Right hindlimb (tissue), 1 donor: ENCODE measurements around the gene IWS1.
A peak's percentile ranks its signal among the peaks of the same experiment; 100 is the strongest.

Experiments
- DNase-seq: peaks from one replicate; pipeline ENCODE4 v3.0.0-alpha.2; 2018

IWS1 gene

DNA sequence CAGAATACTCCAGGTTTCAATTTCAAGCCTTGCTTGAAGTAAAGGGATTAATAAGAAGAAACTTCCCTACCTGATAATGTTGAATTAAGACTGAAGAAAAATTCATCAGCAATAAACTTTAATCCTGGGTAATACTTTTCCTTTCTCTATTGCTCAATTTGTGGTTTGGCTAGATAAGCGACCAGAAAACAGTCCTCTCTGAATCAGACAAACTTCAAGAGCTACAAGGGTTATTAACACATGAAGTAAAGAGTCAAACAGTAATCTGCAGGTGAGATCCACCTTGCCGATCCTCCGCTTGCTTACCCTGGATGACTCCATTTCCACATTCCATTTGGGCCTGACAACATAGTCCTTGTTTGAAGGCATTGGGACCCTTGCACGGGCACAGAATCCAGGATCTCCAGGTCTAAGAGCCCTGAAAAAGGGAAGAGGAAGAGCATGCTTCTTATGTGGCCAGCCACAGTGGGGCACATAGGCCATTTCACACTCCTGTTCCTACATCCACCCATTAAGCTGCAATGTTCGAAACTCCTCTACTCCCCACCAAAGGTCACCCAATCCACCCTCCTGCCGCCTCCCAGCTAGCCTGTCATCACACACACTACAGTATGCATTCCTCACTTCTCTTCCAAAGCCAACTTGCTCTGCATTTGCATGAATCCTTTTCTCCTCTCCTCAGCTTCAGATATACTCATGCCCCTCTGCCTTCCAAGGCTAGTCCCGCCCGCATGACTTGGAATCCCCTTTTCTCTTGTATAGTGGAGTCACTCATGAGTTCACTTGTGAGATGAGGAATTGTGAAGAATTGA is 39.8 kb downstream of the IWS1 start:
- no peak for DNase-seq

DNA sequence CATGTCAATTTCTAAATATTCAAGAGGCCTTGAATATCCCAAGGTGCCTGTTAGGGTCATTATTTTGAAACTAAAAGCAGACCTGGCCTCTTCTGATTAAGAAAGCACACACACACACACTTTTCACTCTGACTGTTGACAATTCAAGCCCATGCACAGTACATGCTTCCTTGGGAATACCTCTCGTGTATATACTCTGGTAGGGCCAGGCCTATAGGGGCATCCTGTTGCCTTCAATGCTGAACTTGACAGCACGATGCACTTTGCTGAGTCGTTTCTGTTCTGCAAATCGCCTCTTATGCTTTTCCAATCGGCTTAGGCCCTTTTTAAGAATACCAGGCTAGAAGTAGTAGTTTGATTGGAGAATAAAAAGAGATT is 40.6 kb downstream of the IWS1 start:
- no peak for DNase-seq

GRCh38 chr2:127485051-127485693 is 41.1 kb downstream of the IWS1 start:
- no peak for DNase-seq

- DNase-seq, result no peak
These were observed 44.3 kb downstream of the IWS1 start for GRCh38 chr2:127482031-127482430.

GRCh38 chr2:127479866-127480743 is 46.2 kb downstream of the IWS1 start:
- no peak for DNase-seq

DNA sequence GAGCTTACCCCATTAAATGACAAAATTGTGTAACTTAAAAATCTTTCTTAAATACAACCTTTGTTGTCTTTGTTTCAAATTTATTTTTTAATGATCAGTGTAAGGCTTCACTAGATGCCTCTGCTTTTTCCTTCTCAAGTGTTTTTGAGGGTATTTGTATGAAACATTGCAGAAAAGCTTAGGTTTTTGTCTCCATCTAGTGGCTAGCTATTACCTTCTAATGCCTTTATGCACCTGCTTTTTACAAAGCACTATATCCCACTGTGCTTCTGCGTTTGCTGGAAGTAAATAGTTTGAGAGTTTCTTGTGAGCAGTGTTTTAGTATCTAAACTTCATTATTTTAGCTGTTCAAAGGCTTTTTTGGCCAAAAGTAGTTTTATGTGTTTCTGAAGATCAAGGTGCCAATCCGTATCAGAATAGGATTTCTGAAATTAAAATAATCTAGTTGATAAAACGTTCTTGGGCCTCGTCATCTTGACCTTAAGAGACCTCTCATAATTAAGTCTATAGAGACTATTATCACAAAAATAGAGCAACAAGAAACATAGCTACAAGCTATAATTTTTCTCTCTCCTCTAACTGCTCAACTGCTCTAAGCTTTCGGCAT is 47.0 kb downstream of the IWS1 start:
- DNase-seq, result no peak

- DNase-seq, result no peak
These were observed 50.5 kb downstream of the IWS1 start for GRCh38 chr2:127475788-127476187.

- no peak for DNase-seq
These were observed 54.0 kb downstream of the IWS1 start for GRCh38 chr2:127472268-127472667.

DNA sequence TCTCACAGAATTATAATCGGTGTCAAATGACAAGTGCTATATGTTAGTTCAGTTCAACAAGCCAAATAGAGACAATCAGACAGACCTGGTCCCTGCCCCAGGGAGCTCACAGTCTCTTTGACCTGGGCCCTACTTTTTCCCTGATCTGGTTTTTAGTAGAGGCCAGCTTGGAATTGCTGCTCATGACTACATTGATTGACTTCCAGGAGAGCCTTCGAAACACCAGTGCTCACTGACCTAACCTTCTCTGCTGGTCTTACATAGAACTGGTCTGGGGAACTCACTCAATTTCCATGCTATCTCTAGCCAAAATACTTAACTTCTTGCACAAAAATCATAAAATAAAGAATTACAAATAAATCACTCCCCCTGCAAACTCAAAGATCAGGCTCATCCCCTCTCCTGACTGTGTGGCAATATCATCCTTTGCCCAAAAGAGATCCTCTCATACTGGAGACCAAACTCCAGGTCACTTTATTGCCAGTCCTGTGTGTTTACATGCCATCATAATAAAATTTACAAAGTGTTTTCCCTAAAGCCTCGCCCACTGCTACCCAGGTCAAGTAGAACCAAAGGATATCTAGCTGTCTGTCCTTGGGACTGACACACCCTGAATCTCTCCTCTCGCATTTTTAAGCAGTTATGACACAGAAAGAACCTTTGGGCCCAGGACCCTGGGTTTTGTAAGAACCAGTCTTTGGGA is 54.9 kb downstream of the IWS1 start:
- no peak for DNase-seq

GRCh38 chr2:127469974-127470373 is 56.3 kb downstream of the IWS1 start:
- no peak for DNase-seq

- DNase-seq, result no peak
These were observed 57.2 kb downstream of the IWS1 start for GRCh38 chr2:127469051-127469450.

DNA sequence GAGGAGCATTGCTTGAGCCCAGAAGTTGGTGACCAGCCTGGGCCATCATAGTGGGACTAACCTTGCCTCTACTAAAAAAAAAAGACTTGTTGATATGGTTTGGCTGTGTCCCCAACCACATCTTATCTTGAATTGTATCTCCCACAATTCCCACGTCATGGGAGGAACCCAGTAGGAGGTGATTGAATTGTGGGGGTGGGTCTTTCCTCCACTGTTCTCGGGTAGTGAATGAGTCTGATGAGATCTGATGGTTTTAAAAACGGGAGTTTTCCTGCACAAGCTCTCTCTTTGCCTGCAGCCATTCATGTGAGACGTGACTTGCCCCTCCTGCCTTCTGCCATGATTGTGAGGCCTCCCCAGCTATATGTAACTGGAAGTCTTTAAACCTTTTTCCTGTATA is 61.0 kb downstream of the IWS1 start:
- DNase-seq, result no peak

- DNase-seq, result no peak
These were observed 61.6 kb downstream of the IWS1 start for GRCh38 chr2:127464470-127465257.

GRCh38 chr2:127463155-127463991 is 62.9 kb downstream of the IWS1 start:
- DNase-seq, result peak; percentile 83

GRCh38 chr2:127462461-127462860 is 63.8 kb downstream of the IWS1 start:
- no peak for DNase-seq

GRCh38 chr2:127456960-127457359 is 69.3 kb downstream of the IWS1 start:
- no peak for DNase-seq

- DNase-seq, result no peak
These were observed 70.5 kb downstream of the IWS1 start for GRCh38 chr2:127455566-127456493.

DNA sequence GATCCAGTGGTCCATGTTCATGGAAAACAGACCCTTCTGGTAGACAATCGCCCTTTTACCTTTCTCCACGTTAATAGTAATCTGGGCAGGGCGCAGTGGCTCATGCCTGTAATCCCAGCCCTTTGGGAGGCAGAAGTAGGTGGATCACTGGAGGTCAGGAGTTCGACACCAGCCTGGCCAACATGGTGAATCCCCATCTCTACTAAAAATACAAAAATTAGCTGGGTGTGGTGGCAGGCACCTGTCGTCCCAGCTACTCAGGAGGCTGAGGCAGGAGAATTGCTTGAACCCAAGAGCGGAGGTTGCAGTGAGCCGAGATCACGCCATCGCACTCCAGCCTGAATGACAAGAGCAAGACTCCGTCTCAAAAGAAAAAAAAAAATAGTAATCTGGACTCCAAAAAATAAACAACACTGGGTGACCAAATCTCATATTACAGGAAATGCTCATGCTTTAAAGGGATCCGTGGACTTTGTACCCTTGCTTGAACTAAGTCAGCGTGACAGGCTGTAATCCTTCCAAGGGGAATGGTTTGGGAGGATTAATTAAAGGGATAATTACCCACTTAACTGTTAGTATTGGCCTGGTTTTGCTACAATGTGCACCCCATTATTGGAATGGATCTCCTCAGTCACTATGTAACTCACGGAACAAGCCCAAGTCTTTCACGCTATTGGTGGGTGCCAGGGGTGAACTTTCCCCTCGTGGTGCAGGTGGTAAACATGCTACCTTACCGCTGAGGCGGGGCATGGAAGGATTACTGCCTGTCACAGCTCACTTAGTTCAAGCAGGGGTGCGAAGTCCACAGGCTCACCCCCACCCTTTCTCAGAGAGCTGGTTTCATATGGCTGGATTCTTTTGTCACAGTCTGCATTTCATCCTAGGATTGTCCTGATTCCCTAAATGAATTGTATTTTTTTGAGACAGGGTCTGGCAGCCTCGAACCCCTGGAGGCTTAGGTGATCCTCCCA is 71.4 kb downstream of the IWS1 start:
- no peak for DNase-seq
